HPDE6-E6E7 (cell line): ENCODE data around the gene CACNG4.
A peak's percentile ranks its signal among the peaks of the same experiment; 100 is the strongest.
"Not testable (repeated sequence)": the region's sequence is repeated elsewhere in the genome, so short reads cannot be mapped to it uniquely, and the experiment has no call there.

Source experiments
- DNase-seq: peaks from one replicate; pipeline ENCODE4 v3.0.0; 2011; ENCODE audit warnings: missing footprints; ENCODE audit errors: extremely low spot score

The CACNG4 gene

DNA sequence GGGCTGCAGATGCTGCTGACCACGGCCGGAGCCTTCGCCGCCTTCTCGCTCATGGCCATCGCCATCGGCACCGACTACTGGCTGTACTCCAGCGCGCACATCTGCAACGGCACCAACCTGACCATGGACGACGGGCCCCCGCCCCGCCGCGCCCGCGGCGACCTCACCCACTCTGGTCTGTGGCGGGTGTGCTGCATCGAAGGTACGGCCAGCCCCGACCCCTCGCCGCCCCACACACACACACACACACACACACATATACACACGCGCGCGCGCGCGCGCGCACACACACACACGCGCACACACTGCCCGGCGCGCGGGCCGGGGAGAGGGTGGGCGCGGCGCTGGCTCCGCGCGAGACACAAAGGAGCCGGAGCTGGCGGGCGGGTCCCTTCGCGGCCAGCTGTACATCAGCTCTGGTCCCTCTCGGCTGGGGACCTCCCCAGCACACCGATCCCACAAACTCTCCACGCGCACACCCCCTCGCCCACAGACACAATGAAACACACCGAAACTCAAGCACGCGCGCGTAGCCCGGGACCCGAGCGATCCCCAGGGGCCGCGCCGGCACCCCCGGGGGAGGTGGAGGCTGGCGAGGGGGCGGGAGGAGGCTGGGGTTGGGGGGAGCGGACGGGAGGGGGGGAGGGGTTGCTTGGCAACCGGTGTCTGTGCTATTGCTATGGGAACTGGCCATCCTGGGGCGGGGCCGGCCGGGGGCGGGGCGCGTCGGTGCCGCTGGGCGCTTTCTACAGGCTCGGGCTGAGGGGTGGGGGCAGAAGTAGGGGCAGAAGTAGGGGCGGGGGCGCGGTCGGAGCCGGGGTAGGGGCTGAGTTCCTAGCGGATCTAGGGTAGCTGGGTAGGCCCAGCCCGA lies 658 bp downstream of the CACNG4 start:
- DNase-seq, result no peak

DNA sequence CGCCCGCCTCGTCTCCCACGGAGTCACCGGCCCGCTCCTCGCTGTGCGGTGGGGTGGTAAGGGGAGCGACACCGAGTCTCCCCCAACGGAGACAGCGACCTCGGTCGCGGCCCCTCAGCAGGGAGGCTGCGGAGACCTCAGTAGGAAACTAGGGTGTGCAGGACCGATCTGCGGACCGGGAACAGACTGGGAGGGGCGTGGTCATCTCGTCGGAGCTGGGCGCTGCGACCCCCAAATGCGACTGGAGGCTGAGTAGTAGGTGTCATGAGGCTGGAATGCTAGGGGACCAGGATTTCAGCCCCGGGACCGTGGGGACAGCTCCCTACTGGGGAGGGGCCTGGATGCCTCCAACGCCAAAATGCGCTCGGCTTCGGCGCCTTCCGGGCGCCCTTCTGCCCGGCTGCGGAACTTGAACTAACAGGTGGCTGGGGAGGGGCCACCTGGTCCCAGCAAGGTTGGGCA lies 1.3 kb downstream of the CACNG4 start:
- DNase-seq, result no peak

GRCh38 chr17:66966298-66966697 lies 1.8 kb downstream of the CACNG4 start:
- DNase-seq, result no peak

GRCh38 chr17:66966704-66967418 lies 2.4 kb downstream of the CACNG4 start:
- no peak for DNase-seq

DNA sequence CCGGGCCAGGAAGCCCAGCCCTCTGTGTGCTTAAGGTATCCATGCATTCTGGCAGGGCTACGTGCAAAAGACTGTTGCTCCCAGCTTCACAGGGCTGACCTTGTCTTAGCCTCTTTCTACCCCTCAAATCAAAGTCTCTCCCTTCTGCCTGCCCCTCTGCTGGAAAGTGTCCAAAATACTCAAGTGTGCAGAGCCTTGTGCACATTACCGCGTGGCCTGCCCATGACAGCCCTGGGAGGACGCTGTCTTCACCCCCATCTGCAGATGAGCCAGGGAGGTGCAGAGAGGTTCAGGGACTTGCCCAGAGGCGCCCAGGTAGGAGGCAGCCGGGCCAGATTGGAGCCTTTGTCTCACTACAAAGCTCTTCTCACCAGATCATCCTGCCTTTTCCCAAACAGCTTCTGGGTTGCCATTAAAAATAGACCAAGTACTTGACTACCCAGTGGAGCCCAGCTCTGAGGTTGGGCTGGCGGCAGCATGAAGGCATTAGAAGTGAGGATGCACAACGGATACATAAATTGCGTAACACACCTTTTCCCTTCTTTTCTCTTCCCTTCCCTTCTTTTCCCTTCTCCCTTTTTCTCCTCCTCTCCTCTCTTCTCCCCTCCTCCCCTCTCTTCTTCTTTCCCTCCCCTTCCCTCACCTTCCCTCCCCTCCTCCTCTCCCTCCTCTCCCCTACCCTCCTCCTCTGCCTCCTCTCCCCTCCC lies 3.5 kb downstream of the CACNG4 start:
- no peak for DNase-seq

DNA sequence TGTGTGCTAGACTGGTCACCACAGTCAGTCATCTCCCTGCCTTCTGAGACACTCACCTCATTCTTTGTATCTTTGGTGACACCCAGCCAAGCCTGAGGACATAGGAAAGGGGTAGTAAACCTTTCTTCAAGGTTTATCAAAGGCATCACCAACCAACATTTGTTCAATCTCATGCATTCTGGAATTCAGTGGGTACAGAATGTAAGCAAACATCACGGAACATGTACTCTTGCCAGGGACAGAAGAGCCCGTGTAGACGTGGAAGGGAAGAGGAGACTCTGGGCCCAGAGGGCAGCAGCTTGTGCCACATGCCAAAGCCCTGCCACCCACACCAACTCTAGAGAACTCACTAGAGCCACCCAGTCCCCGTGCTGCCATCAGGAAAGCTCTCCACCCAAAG lies 4.4 kb downstream of the CACNG4 start:
- no peak for DNase-seq

- no peak for DNase-seq
These were observed 5.6 kb downstream of the CACNG4 start for GRCh38 chr17:66970140-66970539.

- no peak for DNase-seq
These were observed 6.3 kb downstream of the CACNG4 start for GRCh38 chr17:66970797-66971196.

GRCh38 chr17:66971264-66971663 lies 6.8 kb downstream of the CACNG4 start:
- no peak for DNase-seq

DNA sequence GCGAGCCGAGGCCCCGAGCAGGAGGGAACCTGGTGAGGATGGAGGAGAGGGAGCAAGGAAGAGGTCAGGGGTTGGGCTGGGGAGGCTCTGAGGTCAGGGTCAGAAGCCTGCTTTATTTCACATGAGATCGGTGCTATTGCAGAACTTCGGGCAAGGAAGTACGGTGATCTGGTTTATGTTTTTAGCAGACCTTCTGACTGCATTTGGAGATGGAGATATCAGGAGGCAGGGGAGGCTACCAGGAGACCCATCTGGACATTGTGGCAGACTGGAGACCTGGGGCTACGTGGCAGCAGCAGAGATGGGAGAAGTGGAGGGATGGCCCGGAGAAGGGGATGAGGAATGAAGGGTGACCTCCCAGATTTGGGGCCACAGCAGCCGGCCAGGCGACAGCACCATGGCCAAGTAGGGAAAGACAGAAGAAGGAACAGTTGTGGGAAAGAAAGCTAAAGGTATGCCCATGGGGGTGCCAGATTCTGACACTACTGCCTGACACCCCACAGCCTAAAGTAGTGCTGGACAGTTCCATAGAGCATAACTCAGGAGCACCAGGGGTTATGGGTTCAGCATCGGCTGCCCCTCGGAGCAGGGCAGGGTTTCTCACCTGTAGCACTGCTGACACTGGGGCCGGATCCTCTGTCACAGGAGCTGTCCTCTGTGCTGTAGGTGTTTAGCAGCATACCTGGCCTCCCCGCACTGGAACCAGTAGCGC lies 7.4 kb downstream of the CACNG4 start:
- no peak for DNase-seq

- DNase-seq, result not testable (repeated sequence)
These were observed 7.9 kb downstream of the CACNG4 start for GRCh38 chr17:66972442-66972830.

GRCh38 chr17:66975188-66975587 lies 10.7 kb downstream of the CACNG4 start:
- DNase-seq, result no peak

DNA sequence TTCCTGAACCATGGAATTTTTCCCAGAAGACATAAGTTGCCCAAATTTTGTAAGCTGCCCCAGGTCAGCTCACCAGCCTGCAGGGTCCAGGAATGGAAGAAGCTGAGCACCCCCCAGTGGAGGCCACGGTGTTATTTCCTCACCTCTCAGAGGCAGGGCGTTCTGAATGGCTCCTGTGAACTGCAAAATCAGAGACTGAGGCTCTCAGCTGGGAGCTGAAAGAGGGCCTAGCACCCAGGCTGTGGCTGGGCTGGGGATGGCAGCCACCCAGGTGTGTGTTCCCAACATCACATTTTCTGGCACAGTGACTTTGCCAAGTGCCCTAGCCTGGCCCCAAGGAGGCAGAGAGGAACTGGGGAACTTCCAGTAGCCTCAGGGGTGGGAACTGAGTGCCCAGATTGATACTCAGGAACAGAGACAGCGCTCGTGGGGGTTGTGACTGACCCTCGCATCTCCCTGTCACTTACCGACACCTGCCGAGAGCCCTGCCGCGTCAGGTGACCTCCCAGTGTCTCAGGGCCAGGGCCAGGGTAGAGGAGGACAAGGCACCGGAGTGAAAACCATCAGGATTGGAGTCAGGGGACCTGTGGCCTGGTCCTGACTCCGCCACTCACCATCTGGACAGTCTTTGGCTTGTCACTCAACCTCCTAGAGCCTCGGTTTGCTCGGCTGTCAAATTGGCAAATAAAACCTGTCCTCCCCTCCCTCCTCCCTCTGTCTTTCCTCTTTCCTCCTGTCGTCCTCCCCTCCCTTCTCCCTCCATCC lies 11.3 kb downstream of the CACNG4 start:
- DNase-seq, result peak; percentile 60

DNA sequence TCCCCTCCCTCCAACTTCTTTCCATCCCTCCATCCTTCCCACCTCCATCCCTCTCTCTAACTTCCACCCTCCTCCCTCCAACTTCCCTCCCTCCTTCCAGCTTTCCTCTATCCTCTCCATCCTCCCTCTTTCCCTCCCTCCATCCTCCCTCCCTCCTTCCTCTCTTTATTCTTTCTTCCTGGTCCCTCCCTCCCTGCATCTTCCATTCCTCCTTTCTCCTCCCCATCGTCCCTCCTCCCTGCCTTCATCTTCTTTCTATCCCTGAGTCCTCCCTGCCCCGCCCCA lies 11.8 kb downstream of the CACNG4 start:
- DNase-seq, result no peak

GRCh38 chr17:66976781-66977201 lies 12.3 kb downstream of the CACNG4 start:
- DNase-seq, result no peak

- DNase-seq, result no peak
These were observed 14.1 kb downstream of the CACNG4 start for GRCh38 chr17:66978514-66979061.

DNA sequence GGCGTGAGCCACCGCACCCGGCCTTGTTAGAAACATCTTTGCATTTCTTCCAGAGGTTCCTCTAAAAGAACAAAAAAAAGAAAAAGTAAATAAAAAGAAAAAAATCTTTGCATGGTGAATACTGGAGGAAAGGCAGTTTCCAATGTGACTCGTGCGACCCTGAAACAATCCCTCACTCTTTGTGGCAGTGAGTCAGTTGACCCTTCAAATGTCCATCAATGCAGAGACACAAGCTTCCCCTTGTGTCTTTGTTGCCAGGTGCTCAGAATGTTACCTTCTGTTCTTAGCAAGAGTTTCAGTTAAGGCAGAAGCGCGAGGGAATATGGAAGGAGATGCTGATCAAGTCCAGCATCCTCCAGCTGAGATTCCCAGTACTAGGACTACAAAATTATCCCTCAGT lies 16.4 kb downstream of the CACNG4 start:
- DNase-seq, result no peak

GRCh38 chr17:66981983-66982508 lies 17.5 kb downstream of the CACNG4 start:
- no peak for DNase-seq

DNA sequence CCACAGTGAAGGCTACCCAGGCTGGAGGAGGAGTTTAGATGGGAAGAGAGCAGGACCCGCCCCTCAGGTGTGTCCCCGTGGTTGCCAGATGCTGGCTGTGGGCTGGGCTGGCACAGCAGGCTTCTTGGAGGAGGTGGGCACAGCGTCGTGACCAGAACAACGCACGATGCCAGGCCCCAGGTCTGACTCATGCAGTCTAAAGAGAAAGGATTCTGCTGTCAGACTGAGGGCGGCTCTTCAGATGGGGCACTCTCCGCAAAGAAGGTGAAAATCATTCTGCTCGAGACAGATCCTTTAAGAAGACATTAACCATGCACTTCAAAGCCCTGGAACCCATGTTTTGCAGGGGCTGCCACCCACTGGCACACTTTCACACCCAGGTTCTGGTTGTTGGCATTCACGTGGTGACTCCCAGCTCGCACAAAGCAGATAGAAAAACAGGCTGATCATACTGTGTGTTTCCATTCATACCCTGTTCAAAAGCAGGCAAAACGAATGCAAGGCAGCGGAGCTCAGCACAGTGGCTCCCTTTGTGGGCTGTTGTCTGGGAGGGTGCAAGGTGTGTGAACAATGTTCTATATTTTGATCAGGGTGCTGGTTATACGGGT lies 19.0 kb downstream of the CACNG4 start:
- no peak for DNase-seq

DNA sequence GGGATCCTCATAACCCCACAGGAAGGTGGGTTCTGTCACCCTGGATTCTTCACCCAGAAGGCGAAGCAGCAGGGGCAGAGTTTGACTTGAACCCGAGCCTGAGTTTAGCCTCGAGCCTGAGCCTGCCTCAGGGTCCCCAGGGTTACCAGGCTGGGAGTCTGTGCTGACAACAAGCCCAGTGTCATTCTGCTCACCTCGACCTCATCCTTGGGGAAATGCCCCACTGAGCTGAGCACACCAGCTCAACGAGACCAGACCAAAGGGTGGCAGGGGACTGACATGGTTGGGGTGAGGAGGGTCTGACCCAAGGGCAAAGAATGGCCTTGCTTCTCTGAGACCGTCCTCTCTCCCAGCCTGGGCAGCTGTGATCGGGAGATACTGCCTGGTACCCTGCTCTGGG lies 20.2 kb downstream of the CACNG4 start:
- no peak for DNase-seq
